GM12878 (cell line): ENCODE results near the gene AGBL1. TPM values are rescaled to one million over a fixed set of nuclear protein-coding genes. Genes with fewer than 3 reads are reported as not detected.

Source experiments
- ATAC-seq: fragments of 200-7000 bp; cut with Tn5 transposase; 3 replicates; pipeline ENCODE4 v1.9.1; 2020; ENCODE audit warnings: mild to moderate bottlenecking, moderate library complexity
- BruUV-seq: library from RNA; stranded (reverse); fragments of 400-500 nt; replicated peaks from 2 replicates; lab custom pipeline; 2021; lab: Mats Ljungman, UMichigan
- CTCF ChIA-PET: fragments of 300-600 bp; sonication (Branson Sonifier 250); formaldehyde crosslinking; extraction: SDS; loops from one replicate; lab custom pipeline; 2021; ENCODE audit warnings: inconsistent platforms; lab: Yijun Ruan, JAX
- POLR2A ChIA-PET: fragments of 350-600 bp; formaldehyde crosslinking; extraction: SDS; loops from one replicate; lab custom pipeline; 2021; ENCODE audit warnings: inconsistent platforms; lab: Charles Lee
- RAD21 ChIA-PET: fragments of 300-600 bp; sonication (Branson Sonifier 250); formaldehyde crosslinking; loops from one replicate; lab custom pipeline; 2023; ENCODE audit warnings: antibody characterized with exemption; ENCODE audit not compliant: unreplicated experiment; lab: Charles Lee
- SMC1A ChIA-PET: fragments of 300-600 bp; sonication (Branson Sonifier 250); formaldehyde crosslinking; loops from one replicate; lab custom pipeline; 2023; ENCODE audit not compliant: unreplicated experiment, uncharacterized antibody; lab: Charles Lee
- DNase-seq: peaks from one replicate; pipeline ENCODE4 v3.0.0-alpha.2; 2011; ENCODE audit warnings: low read depth, low spot score
- FAIRE-seq: peaks from 3 replicates; lab custom pipeline; 2011; peaks lifted over from hg19 to GRCh38; lab: Jason Lieb, UNC
- H2AFZ ChIP-seq: 2 replicates; pipeline ENCODE4 v1.6.0; 2011; ENCODE audit warnings: low read depth, low read length, control low read depth; ENCODE audit not compliant: control insufficient read depth
- H3K27ac ChIP-seq: 2 replicates; pipeline ENCODE4 v1.5.1; 2011; ENCODE audit warnings: control low read depth; ENCODE audit not compliant: control insufficient read depth, insufficient read depth
- H3K27me3 ChIP-seq, 2 experiments: replicated peaks in 1 of 2; 2 replicates each; pipeline versions ENCODE4 v1.6.0 to v1.6.1; 2011; ENCODE audit warnings: low read length in 1 of 2; ENCODE audit not compliant: control insufficient read depth in 2 of 2, insufficient read depth in 2 of 2
- H3K36me3 ChIP-seq, 2 experiments: 2 replicates each; pipeline ENCODE4 v1.5.1; 2011; ENCODE audit warnings: low read length in 1 of 2; ENCODE audit not compliant: control insufficient read depth in 2 of 2, insufficient read depth in 2 of 2
- H3K4me1 ChIP-seq: 2 replicates; pipeline ENCODE4 v1.6.1; 2011; ENCODE audit warnings: mild to moderate bottlenecking, low read length, moderate library complexity, mixed read lengths; ENCODE audit not compliant: control insufficient read depth, insufficient read depth
- H3K4me2 ChIP-seq: 2 replicates; pipeline ENCODE4 v1.6.0; 2011; ENCODE audit warnings: control low read depth; ENCODE audit not compliant: control insufficient read depth, insufficient read depth
- H3K4me3 ChIP-seq: fragments of 200-600 bp; sonication (generic); 2 replicates; pipeline ENCODE4 v1.5.1; 2016
- H3K79me2 ChIP-seq: 2 replicates; pipeline ENCODE4 v1.6.0; 2011; ENCODE audit warnings: low read length; ENCODE audit not compliant: control insufficient read depth, insufficient read depth
- H3K9ac ChIP-seq: 2 replicates; pipeline ENCODE4 v1.8.0; 2011; ENCODE audit warnings: low read length, control low read depth, mixed read lengths; ENCODE audit not compliant: control insufficient read depth, insufficient read depth
- H3K9me3 ChIP-seq: replicated peaks from 3 replicates; pipeline ENCODE4 v1.5.1; 2011; ENCODE audit warnings: mild to moderate bottlenecking, low read length; ENCODE audit not compliant: control insufficient read depth, insufficient read depth
- H4K20me1 ChIP-seq: 2 replicates; pipeline ENCODE4 v1.6.0; 2011; ENCODE audit not compliant: control insufficient read depth, insufficient read depth
- CHD2 ChIP-seq: IDR thresholded peaks from 2 replicates; pipeline ENCODE4 v1.6.1; 2011; ENCODE audit warnings: low read depth, low read length, improper control_type of control experiment, borderline replicate concordance
- ETV6 ChIP-seq, 2 experiments: fragments of 450-650 bp in 1 of 2; IDR thresholded peaks in 1 of 2; conservative IDR thresholded peaks in 1 of 2; 2 replicates each; pipeline ENCODE4 v1.6.1; 2014; ENCODE audit warnings: antibody characterized with exemption in 1 of 2, borderline replicate concordance in 1 of 2, low read depth in 1 of 2, mild to moderate bottlenecking in 1 of 2, moderate library complexity in 1 of 2
- JUNB ChIP-seq: IDR thresholded peaks from 2 replicates; pipeline ENCODE4 v1.6.1; 2016; ENCODE audit warnings: antibody characterized with exemption, mild to moderate bottlenecking
- MXI1 ChIP-seq: fragments of 150-350 bp; IDR thresholded peaks from 2 replicates; pipeline ENCODE4 v1.6.1; 2011; ENCODE audit warnings: low read depth, mild to moderate bottlenecking, inconsistent platforms, low read length, improper control_type of control experiment
- POLR2AphosphoS5 ChIP-seq: IDR thresholded peaks from 2 replicates; pipeline ENCODE4 v1.6.1; 2011; ENCODE audit warnings: mild to moderate bottlenecking, low read length, inconsistent platforms
- RELA ChIP-seq: fragments of 450-650 bp; IDR thresholded peaks from 2 replicates; pipeline ENCODE4 v1.8.0; 2014; ENCODE audit warnings: borderline replicate concordance; ENCODE audit not compliant: partially characterized antibody
- SMAD1 ChIP-seq: fragments of 450-650 bp; IDR thresholded peaks from 2 replicates; pipeline ENCODE4 v1.6.1; 2018; ENCODE audit warnings: mild to moderate bottlenecking, low read depth; ENCODE audit not compliant: partially characterized antibody
- SREBF1 ChIP-seq: IDR thresholded peaks from 2 replicates; pipeline ENCODE4 v1.6.1; 2012; ENCODE audit warnings: mild to moderate bottlenecking, low read length
- ZZZ3 ChIP-seq: IDR thresholded peaks from 2 replicates; pipeline ENCODE4 v1.6.1; 2011; ENCODE audit warnings: low read depth; ENCODE audit not compliant: control insufficient read depth, insufficient read length
- WGBS: methylation state at CpG from one replicate; pipeline ENCODE4 v1.1.6; 2016; ENCODE audit warnings: low lambda C conversion rate; ENCODE audit not compliant: insufficient replicate concordance, insufficient coverage; ENCODE audit errors: missing lambda C conversion rate; 5-methylcytosine and 5-hydroxymethylcytosine counted together
- in situ Hi-C: fragments of 300-500 bp; cut with MboI; formaldehyde crosslinking; loops from 9 replicates; pipeline ENCODE4 v1.14.3; 2018; ENCODE audit warnings: mixed read lengths
- intact Hi-C: fragments of 100-400 bp; cut with micrococcal nuclease; formaldehyde crosslinking; loops from one replicate; pipeline ENCODE4 v1.14.2; 2022; ENCODE audit not compliant: unreplicated experiment
- polyA plus RNA-seq, 11 experiments: library from polyadenylated mRNA; depleted of rRNA in 4 of 11; unstranded in 6 of 11; stranded (reverse) in 5 of 11; fragments of >200 nt; fragmentation: Nextera tagmentation in 4 of 11; fragmentation: Illumina TruSeq in 1 of 11; extraction: Ambion mirVana in 4 of 11; extraction: Trizol in 1 of 11; gene quantifications; 1 replicate in 1 of 11; 2 replicates in 10 of 11; pipeline versions ENCODE4 v1.2.1 to v1.2.3, GENCODE V29; 2011 to 2016; ENCODE audit warnings: inconsistent platforms in 2 of 11, missing spikeins in 2 of 11, low read depth in 1 of 11
- total RNA-seq, 4 experiments: library from RNA; depleted of rRNA in 3 of 4; stranded (reverse); fragments of >200 nt in 3 of 4; fragmentation: Illumina TruSeq in 1 of 4; extraction: Trizol in 1 of 4; gene quantifications; 2 replicates each; pipeline versions ENCODE4 v1.2.1 to v1.2.3, GENCODE V29; 2013 to 2021
- TF ChIP-seq, protein P1 (sequence below): IDR thresholded peaks from 2 replicates; pipeline ENCODE4 v1.6.1; 2012; ENCODE audit warnings: low read depth, low read length, improper control_type of control experiment
- TF ChIP-seq, protein P2 (sequence below): IDR thresholded peaks from 2 replicates; pipeline ENCODE4 v1.6.1; 2012; ENCODE audit warnings: mild to moderate bottlenecking, low read depth, low read length
- TF ChIP-seq, protein P3 (sequence below): IDR thresholded peaks from 2 replicates; pipeline ENCODE4 v1.6.1; 2012; ENCODE audit warnings: improper control_type of control experiment, low read depth, low read length; ENCODE audit not compliant: insufficient replicate concordance

AGBL1 gene
- total and polyA plus RNA-seq, 10 of the 15 experiments (the other 5 are each of a cell fraction or from before 2014, with no cell fraction given): not detected

DNA sequence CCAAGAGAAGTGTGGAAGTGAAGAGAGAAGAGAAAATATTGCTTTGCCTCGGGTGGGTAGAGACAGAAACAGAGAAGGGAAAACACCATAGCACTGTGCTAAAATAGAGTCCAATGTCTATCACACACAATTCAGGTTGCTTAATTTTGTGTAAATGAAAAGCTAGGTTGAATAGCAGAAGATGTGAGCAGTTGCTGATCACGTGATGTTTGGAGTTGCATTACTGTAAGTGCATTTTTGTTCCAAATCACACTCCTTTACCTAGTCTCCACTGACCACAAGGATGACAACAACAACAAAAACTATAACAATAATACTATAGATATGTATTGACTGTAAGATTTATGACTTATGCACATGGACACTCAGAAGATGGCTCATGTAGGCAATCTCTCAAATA, 683.2 kb downstream of the AGBL1 start:
- Histone ChIP-seq H3K9me3 (no peaks in the 10 kb centered on the region), H3K9ac (no peak overlapping the region), H2AFZ (no peak overlapping the region), H3K27ac (no peak overlapping the region), H3K79me2 (no peaks in the 10 kb centered on the region), H3K36me3 (no peaks in the 10 kb centered on the region), H3K4me3 (no peak overlapping the region), H3K4me1 (no peaks in the 10 kb centered on the region), H3K27me3 (no peaks in the 10 kb centered on the region), H4K20me1 (no peaks in the 10 kb centered on the region), H3K4me2 (no peak overlapping the region)
- DNase-seq: no peak
- SMC1A ChIA-PET: no interaction called here
- no peak for ATAC-seq
- no TSS peak for BruUV-seq
- in situ Hi-C loops: no loop called here
- CTCF ChIA-PET: no interaction called here
- intact Hi-C loops: no loop called here
- no peak for FAIRE-seq
- POLR2A ChIA-PET: no interaction called here
- 0% methylated on average over 2 of the region's 2 CpGs for WGBS
- RAD21 ChIA-PET: no interaction called here
- TF ChIP-seq MXI1 (no peak), ZZZ3 (no peak), SREBF1 (no peak), JUNB (no peak), SMAD1 (no peak), POLR2AphosphoS5 (no peak), ETV6 (conservative IDR thresholded peaks at IDR 0.05 in 1 of 2, IDR thresholded peaks at IDR 0.05 in 1 of 2; ENCODE audit: borderline replicate concordance in 1 of 2, low read depth in 1 of 2) (no peak), RELA (no peak), CHD2 (no peak)
- TF ChIP-seq, protein P1, sequence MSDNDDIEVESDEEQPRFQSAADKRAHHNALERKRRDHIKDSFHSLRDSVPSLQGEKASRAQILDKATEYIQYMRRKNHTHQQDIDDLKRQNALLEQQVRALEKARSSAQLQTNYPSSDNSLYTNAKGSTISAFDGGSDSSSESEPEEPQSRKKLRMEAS: no peak
- TF ChIP-seq, protein P2, sequence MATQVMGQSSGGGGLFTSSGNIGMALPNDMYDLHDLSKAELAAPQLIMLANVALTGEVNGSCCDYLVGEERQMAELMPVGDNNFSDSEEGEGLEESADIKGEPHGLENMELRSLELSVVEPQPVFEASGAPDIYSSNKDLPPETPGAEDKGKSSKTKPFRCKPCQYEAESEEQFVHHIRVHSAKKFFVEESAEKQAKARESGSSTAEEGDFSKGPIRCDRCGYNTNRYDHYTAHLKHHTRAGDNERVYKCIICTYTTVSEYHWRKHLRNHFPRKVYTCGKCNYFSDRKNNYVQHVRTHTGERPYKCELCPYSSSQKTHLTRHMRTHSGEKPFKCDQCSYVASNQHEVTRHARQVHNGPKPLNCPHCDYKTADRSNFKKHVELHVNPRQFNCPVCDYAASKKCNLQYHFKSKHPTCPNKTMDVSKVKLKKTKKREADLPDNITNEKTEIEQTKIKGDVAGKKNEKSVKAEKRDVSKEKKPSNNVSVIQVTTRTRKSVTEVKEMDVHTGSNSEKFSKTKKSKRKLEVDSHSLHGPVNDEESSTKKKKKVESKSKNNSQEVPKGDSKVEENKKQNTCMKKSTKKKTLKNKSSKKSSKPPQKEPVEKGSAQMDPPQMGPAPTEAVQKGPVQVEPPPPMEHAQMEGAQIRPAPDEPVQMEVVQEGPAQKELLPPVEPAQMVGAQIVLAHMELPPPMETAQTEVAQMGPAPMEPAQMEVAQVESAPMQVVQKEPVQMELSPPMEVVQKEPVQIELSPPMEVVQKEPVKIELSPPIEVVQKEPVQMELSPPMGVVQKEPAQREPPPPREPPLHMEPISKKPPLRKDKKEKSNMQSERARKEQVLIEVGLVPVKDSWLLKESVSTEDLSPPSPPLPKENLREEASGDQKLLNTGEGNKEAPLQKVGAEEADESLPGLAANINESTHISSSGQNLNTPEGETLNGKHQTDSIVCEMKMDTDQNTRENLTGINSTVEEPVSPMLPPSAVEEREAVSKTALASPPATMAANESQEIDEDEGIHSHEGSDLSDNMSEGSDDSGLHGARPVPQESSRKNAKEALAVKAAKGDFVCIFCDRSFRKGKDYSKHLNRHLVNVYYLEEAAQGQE: no peak
- TF ChIP-seq, protein P3, sequence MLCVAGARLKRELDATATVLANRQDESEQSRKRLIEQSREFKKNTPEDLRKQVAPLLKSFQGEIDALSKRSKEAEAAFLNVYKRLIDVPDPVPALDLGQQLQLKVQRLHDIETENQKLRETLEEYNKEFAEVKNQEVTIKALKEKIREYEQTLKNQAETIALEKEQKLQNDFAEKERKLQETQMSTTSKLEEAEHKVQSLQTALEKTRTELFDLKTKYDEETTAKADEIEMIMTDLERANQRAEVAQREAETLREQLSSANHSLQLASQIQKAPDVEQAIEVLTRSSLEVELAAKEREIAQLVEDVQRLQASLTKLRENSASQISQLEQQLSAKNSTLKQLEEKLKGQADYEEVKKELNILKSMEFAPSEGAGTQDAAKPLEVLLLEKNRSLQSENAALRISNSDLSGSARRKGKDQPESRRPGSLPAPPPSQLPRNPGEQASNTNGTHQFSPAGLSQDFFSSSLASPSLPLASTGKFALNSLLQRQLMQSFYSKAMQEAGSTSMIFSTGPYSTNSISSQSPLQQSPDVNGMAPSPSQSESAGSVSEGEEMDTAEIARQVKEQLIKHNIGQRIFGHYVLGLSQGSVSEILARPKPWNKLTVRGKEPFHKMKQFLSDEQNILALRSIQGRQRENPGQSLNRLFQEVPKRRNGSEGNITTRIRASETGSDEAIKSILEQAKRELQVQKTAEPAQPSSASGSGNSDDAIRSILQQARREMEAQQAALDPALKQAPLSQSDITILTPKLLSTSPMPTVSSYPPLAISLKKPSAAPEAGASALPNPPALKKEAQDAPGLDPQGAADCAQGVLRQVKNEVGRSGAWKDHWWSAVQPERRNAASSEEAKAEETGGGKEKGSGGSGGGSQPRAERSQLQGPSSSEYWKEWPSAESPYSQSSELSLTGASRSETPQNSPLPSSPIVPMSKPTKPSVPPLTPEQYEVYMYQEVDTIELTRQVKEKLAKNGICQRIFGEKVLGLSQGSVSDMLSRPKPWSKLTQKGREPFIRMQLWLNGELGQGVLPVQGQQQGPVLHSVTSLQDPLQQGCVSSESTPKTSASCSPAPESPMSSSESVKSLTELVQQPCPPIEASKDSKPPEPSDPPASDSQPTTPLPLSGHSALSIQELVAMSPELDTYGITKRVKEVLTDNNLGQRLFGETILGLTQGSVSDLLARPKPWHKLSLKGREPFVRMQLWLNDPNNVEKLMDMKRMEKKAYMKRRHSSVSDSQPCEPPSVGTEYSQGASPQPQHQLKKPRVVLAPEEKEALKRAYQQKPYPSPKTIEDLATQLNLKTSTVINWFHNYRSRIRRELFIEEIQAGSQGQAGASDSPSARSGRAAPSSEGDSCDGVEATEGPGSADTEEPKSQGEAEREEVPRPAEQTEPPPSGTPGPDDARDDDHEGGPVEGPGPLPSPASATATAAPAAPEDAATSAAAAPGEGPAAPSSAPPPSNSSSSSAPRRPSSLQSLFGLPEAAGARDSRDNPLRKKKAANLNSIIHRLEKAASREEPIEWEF: no peak
